Endothelial cell of umbilical vein (primary cell): ENCODE results near the gene CASP5.

Experiments used
- EZH2 ChIP-seq: IDR thresholded peaks from 2 replicates; pipeline ENCODE4 v1.6.1; 2012; ENCODE audit warnings: borderline replicate concordance, low read depth, mild to moderate bottlenecking, moderate library complexity, low read length, inconsistent platforms; ENCODE audit not compliant: severe bottlenecking
- JUN ChIP-seq: IDR thresholded peaks from 2 replicates; pipeline ENCODE4 v1.6.1; 2011; ENCODE audit warnings: borderline replicate concordance, low read depth; ENCODE audit not compliant: insufficient read length, insufficient read depth
- MYC ChIP-seq: IDR thresholded peaks from one replicate; pipeline ENCODE4 v1.6.1; 2011; ENCODE audit warnings: mild to moderate bottlenecking, low read depth, low read length
- POLR2A ChIP-seq: IDR thresholded peaks from 2 replicates; pipeline ENCODE4 v1.6.1; 2012; ENCODE audit warnings: low read depth, mild to moderate bottlenecking, control low read depth, low read length
- POLR2AphosphoS5 ChIP-seq: IDR thresholded peaks from 2 replicates; pipeline ENCODE4 v1.6.1; 2012; ENCODE audit warnings: low read depth, mild to moderate bottlenecking, control low read depth, low read length, moderate library complexity; ENCODE audit not compliant: insufficient read depth
- TF ChIP-seq, protein P1 (sequence below): IDR thresholded peaks from 2 replicates; pipeline ENCODE4 v1.6.1; 2011; ENCODE audit not compliant: insufficient read depth, insufficient read length
- TF ChIP-seq, protein P2 (sequence below), 2 donors: IDR thresholded peaks; 1 replicate in 1 of 2; 2 replicates in 1 of 2; pipeline ENCODE4 v1.5.1; 2011; ENCODE audit warnings: low read length in 2 of 2, mild to moderate bottlenecking in 2 of 2, moderate library complexity in 2 of 2, control low read depth in 1 of 2, inconsistent platforms in 1 of 2, low read depth in 1 of 2; ENCODE audit not compliant: insufficient read depth in 1 of 2; ENCODE audit errors: extremely low read depth in 1 of 2

DNA sequence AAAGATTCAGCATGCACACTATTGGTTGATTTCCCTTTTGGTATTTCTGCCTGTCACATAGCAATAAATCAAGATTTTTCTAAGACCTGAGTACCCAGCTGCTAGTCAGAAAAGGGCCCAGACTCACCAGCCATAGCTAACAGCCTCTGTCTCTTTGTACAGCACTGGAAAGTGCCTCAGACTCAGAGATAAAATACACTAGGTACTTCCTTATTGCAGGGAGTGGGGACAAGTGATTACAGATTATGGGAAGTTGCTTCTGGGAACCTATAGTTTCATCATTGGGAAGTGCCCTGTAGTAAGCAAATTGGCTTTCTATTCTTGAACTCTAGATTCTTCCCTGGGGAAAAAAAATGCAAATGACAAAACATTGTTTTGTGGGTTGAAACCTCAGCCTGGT is at the start of gene CASP5:
- TF ChIP-seq POLR2A (no peak), POLR2AphosphoS5 (no peak), JUN (no peak), MYC (no peak), EZH2 (no peak)
- TF ChIP-seq, protein P1, sequence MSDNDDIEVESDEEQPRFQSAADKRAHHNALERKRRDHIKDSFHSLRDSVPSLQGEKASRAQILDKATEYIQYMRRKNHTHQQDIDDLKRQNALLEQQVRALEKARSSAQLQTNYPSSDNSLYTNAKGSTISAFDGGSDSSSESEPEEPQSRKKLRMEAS, result no peak
- TF ChIP-seq, protein P2, sequence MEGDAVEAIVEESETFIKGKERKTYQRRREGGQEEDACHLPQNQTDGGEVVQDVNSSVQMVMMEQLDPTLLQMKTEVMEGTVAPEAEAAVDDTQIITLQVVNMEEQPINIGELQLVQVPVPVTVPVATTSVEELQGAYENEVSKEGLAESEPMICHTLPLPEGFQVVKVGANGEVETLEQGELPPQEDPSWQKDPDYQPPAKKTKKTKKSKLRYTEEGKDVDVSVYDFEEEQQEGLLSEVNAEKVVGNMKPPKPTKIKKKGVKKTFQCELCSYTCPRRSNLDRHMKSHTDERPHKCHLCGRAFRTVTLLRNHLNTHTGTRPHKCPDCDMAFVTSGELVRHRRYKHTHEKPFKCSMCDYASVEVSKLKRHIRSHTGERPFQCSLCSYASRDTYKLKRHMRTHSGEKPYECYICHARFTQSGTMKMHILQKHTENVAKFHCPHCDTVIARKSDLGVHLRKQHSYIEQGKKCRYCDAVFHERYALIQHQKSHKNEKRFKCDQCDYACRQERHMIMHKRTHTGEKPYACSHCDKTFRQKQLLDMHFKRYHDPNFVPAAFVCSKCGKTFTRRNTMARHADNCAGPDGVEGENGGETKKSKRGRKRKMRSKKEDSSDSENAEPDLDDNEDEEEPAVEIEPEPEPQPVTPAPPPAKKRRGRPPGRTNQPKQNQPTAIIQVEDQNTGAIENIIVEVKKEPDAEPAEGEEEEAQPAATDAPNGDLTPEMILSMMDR (IDR thresholded peaks at IDR 0.05; ENCODE audit: extremely low read depth in 1 of 2, insufficient read depth in 1 of 2, low read depth in 1 of 2, low read length in 2 of 2), result no peak
